Fibroblast of the conjunctiva (primary cell): Measurements from ENCODE around the gene VPS13A.

ENCODE experiments used
- DNase-seq: peaks from one replicate; pipeline ENCODE4 v3.0.0-alpha.2; 2010; ENCODE audit warnings: low read depth

VPS13A gene

DNA sequence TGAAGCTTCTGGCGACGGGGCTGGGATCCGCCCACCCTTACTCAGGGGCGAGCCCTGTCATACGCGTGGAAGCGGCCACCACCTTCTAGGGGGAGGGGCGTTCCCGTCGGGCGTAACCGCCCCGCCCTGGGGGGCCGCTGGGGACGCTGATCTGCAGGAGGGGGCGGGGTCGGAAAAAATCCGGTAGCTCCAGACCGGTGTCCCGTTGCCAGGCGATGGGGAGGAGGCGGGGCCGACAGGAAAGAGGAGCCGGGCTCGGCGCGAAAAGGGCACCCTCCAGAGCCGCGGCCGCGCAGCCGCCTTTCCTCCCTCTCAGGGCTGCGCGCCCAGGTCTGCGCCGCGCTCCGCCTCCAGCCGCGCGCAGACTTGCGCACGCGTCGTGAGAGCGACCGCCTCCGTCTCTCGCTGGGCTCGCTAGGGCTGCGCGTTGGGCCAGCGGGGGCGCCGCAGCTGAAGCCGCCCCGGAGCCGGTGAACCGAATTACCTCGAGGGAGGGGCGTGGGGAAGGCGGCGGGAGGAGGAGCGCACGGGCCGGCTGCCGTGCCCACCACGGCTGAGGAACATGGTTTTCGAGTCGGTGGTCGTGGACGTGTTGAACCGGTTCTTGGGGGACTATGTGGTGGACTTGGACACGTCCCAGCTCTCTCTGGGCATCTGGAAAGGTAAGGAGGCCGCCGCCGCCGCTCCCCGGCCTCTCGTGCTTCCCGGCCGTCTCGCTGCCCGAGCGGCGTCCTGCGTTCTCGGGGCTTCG is at the start of gene VPS13A:
Gene VPS13A (plus strand): TSS at position 392 of the 751 bp plus-strand sequence. CDS start 171 bp downstream, at position 563.
- DNase-seq = peak; percentile 77

DNA sequence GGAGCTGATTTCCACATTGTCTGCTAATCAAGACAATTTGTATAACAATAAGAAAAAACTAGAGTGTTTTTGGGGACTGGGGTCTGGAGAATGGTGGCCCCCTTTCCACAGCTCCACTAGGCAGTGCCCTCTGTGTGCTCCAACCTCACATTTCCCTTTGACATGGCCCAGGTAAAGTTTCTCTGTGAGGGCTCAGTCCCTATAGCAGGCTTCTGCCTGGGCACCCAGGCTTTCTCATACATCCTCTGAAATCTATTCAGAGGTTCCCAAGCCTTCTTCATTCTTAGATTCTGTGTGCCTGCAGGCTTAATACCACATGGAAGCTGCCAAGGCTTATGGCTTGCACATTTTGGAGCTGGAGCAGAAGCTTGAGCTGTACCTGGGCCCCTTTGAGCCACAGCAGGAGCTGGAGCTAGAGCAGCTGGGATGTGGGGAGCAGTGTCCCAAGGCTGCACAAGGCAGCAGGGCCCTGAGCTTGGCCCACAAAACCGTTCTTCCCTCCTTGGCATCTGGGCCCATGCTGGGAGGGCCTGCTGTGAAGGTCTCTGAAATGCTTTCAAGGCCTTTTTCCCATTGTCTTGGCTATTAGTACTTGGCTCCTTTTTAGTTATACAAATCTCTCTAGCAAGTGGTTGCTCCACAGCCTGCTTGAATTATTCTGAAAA is 49.1 kb upstream of the VPS13A start:
- no peak for DNase-seq

DNA sequence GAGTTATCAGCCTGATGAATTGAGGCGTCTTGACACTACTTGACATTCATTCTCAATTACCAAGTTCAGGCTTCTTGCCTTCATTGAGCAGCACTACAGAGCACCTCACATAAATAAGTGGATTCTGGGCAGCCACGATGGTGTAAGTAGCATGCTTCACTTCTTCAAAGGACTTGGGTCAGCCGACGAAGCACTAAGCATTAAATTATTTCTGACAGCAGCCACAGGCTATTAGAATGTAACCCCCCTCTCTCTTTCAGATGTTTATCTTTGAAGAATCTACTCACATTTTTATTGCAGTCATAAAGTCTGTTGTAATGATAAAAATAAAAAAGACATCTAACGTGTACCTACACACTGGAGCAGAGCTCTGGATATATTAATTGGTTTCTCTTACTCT is 45.9 kb upstream of the VPS13A start:
- no peak for DNase-seq

DNA sequence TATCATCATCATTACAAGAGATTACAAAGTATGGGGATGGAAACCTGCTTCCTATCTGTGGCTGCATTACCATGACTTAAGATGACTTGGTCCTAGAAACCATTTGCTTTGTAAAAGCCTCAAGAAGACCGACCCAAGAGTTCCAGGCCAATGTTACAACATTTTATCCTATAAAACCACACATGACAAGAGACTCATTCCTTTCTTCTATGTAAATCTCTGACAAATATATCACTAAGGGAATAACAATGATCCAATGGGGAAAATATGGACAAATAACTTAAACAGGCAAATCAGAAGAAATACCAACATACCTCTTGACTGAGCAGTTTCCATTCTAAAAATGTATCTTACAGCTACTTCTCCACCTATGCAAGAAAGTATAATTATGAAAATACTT is 44.3 kb upstream of the VPS13A start:
- DNase-seq = no peak

DNA sequence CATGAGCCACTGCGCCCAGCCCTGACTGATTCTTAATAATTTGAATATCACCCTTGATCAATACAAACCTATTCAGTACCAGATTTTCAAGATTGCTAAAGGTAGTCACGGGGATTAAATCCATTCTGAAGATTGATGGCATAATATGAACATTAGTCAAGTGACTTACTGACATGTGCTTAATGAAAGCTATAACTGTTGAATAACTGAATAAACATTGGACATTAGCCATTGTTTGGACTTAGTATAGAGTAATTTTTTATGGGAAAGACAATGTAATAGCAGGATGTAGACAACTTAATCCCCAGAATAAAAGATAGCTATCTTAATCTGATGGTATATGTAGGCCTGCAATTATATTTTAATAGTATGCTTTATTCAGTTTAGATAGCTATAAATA is 35.0 kb upstream of the VPS13A start:
- DNase-seq = no peak

DNA sequence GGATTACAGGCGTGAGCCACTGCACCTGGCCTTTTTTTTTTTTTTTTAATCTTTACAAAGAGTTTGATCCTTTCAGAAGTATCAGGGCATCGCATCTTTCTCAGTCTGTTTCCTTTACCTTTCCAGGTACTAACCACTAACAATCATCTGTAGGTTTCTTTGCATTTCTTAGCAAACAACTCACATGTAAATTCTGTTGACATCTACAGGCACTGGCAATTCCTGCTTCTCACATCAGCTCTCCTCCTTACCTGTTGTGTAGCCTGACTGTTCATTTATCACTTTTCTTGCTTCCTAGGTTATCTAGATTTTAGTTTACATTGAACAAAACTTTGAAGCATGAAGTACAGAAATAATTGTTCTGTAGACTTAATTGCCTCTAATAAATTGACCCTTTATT is 27.5 kb upstream of the VPS13A start:
- no peak for DNase-seq

DNA sequence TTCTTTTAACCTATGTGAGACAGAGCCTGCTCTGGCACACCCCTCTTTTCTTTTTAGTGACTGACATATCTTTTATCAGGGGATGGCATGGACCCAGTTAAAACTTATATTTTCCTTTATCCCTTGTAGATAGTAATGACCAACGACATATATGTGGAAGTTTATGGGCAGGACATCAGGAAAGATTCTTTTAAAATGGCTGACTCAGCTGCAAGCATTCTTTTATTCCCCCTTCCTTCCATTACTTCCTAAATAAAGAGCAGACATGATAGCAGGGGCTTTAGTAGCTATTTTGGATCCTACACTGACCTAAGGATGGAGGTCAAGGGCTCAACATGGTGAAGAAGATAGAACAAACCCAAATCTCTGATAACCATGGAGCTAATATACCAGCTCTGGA is 25.0 kb upstream of the VPS13A start:
- DNase-seq = no peak

DNA sequence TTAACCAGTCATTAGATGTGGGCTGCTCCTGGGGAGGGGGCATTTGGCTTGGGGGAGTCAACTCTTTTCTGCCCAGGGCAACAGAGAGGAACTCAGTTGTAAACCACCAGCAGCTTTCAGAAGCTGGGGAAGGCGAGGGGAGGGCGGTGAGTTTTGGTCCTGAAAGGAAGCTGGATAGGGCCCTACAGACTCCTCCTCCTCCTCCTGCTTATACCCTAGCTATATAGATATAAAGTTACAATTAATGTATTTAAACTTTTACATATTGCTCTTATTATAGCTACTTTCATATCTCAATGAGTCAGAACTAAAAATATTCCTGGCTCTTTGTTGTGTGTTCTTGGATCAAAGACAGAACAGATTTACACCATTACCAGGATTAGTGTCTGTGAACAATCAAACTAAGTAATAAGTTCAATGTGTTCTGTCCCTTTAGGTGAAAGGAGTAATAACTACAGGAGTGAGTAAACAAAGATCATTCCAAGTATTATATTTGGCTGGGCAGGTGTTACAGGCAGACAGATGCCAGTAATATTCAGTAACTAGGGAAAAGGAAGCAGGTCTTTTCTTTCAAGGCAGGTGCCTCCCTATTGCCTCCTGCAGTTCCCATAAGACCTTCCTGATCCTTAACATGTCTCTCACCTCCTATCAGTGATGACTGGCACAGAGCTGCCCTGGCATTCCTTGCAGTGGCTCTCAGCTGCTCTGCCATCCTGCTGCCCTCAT is 20.5 kb upstream of the VPS13A start:
- DNase-seq = no peak

DNA sequence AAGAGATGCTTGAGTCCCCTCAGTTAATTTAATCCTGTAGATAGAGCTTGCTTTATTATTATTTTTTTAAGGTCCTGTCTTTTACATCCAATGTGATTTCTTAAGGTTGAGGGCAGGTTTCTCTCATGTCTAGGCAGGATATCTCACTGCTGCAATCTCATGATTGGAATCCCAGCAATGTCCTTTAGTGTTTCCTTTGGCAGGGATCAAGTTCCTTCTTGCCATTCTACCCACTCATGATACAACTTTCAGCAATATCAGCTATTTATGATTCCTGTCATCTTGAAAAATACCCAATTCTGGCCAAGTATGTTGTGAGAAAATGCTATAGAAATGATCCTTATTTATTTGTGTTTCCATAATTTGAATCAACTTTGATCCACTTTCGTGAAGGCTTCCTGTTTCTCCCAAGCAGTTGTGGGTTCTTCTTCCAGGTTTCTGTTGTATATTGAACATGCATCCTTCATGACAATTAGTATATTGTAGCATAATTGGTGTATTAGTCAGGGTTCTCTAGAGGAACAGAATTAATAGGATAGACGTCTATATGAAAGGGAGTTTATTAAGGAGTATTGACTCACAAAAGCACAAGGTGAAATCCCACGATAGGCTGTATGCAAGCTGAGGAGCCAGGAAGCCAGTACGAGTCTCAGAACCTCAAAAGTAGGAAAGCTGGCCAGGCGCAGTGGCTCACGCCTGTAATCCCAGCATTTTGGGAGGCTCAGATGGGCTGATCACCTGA is 18.4 kb upstream of the VPS13A start:
- no peak for DNase-seq

DNA sequence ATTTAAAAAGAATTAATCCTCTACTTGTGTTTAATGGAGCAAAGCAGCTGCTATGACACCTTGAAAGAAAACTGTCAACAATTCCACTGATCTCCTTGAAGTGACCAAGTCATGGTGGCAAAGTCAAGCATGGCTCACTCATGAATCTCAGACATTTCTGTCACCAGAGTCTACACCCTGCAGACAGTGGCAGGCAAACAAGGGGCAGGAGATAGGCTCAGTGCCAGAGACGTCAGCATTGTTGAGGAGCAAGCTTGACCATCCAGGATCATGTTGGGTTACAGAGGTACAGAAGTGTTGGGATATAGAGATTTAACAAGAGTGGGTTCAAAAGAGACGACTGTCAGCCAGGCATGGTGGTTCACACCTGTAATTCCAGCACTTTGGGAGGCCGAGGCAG is 16.1 kb upstream of the VPS13A start:
- DNase-seq = no peak

DNA sequence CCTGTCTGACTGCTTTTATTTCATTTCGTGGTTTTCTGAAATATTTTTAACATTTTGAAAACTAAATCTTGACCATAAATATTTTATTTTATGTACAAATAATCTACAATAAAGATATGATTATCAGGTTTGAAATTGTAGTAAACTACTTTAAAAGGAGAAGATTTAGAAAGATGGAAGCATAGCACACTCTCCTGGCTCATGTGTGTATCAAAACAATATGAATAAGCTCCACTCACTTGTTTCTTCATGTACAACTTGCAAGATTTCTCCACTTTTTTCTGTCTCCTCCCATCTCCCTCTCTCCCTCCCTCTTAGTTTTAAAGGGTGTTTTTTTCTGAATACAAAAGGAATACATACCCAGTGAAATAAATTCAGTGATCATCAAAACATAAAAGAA is 15.4 kb upstream of the VPS13A start:
- no peak for DNase-seq

DNA sequence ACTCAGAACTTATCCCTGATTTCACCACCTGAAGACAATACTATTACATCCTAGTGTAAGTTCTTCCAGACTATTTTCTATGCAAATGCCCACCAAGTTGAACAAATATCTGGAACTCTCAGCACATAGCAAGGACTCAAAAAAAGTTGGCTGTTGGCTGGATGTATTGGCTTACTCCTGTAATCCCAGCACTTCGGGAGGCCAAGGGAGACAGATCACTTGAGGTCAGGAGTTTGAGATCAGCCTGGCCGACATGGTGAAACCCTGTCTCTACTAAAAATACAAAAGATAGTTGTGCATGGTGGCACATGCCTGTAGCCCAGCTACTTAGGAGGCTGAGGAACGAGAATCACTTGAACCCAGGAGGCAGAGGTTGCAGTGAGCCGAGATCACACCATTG is 15.0 kb upstream of the VPS13A start:
- no peak for DNase-seq

DNA sequence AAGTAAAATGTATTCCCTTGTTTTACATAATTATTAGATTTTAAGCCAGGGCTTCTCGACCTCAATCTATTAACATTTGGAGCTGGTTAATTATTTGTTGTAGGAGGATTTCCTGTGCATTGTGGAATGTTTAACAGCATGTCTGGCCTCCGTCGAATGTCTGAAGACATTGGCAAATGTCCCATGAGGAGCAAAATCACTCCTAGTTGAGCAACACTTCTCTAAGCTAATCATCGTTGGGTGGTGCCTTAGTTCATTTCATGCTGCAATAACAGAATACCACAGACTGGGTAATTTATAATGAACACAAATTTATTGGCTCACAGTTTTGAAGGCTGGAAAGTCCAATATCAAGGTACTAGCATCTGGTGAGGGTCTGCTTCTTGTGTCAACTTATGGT is 13.4 kb upstream of the VPS13A start:
- DNase-seq = peak; percentile 40

DNA sequence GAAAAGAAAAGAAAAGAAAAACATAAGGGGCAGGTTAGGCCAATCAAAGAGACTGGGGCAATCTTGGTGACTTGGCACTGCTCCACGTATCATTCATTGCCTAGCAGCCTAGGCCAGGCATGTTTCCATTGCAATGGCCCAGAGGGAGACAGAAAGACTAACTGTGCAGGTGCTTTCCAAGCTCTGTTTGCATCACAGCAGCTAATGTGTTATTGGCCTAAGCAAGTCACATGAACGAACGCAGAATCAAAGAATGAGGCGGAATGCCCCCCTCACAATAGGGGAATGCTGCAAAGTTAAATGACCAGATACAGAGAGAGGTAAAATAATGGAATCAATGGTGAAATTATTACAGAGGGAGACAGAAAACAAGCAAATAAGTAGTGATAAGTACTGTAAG is 11.1 kb upstream of the VPS13A start:
- DNase-seq = no peak

DNA sequence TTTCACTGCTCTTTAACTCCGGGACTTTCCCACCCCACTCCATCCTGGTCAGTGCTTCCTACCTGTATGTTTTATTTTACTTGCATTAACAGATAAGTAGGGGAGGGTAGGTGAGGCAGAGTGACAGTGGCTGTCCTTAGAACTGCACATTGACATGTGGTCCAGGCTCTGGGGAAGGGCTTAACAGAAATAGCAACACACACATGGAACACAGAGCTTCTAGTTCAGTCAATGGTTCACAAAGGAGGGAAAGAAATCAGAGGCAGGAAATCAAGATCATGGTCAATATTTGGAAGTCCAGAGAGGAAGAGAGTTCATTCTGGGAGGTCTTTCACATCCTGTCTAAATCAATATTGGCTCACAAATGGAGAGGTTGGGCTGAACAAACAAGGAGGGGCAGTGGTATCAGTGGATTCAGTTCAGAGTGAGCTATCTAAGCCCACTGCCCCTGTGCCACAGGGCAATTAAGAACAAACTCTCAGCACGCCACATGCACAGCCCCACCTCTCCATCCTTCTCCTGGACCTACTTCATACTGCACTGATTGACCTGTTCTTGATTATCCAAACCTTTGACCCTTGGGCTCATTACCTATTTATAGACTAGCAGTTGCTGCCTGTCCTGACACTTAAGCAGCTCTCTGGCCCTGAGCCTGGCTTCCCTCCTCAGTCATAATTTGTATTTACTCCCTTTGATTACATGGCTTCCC is 6.2 kb upstream of the VPS13A start:
- no peak for DNase-seq

DNA sequence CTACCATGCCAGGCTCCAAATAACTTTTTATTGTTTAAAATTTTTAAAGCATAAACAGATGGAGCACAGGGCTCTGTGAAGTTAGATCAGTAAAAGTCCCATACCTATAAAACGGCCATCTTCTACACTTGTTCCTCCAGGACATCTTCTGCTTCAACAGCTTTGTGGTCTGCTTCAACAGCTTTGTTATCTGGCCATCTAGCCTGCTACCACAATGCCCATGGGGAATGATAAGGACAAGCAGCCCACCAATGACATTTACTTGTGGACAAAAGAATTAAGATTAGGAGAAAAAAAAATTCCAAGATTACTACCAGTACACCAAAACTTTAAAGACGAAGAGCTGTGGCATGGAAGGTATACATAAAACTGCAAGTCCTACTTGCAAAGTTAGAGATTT is 2.2 kb upstream of the VPS13A start:
- DNase-seq = no peak

DNA sequence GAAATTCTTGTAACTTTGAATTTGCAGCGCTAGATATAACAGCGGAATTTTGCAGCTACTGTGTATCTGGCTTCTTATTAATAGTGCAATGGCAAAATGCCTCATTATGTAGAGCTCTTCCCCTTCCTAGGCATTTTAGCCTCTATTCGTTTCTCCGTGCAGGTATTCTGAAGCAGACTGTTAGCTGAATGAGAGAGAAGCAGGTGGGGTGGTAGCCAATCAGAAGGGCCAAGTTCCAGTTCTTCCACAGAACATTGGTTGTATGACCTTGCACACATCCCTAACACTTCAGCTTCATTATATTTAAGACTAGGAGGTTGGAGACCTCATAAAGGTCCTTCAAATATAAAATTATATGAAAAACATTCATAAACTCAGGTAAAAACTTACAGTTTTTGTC is 1.2 kb upstream of the VPS13A start:
- DNase-seq = no peak

DNA sequence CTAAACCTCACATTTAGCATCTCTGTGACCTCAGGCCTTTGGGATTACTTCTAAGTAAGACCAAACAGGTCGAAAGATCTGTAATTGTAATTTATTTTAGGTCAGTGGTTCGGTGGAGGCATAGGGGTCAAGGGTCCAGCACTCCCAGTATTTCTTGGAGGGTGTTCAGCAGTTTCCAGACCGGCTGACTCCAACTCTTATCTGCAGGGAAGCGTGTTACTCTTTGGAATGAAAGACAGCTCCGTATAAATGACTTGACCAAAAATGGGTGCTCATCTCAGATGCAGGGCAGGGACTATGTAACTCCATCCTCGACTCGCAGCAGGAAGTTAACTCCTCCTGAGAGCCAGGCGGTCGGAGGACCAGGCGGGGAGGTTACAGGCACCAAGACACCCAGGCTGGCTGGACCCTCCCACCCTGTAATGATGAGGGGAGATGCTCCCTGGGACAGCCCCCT is 620 bp upstream of the VPS13A start:
- no peak for DNase-seq

DNA sequence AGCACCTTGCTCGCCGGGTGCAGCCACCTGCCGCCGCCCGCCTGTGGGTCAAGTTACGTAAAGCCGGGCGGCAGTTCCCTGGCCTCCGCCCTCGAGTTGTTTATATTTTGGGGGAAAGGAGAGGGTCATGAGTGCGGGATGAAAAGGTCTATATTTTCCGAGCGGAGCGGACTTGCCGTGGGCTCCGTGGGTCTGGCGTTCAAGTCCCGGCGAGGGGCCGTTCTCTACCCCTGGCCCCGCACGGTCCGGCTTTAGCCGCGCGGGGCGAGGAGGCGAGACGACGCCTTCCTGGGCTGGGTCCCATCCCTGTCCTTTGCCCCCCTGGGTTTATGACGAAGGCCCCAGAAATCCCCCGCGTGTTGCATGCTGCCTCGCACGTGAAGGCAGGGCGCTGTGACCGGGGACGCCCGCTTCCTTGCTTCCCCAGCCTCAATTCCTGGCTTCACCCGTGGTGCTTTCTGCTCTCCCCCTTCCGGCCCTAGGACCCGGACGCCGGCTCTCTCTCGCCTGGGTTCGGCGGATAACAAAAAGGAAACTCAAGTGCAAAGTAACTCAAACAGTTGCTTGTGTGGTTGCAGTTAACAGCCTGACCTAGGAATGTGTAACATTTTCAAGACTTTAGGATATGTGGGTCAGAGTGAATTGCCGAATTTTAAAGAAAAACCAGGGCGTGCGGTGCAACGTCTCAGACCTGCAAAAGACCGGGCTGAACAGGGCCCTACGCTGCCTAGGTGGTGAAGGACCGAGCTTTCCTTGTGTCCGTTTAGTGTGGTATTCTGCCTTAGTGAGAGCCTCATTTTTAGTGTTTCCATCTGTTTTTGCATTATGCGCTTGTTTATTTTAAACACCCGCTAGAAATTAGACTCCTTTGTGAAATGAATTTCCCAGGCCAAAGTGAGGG is 810 bp downstream of the VPS13A start:
- no peak for DNase-seq

DNA sequence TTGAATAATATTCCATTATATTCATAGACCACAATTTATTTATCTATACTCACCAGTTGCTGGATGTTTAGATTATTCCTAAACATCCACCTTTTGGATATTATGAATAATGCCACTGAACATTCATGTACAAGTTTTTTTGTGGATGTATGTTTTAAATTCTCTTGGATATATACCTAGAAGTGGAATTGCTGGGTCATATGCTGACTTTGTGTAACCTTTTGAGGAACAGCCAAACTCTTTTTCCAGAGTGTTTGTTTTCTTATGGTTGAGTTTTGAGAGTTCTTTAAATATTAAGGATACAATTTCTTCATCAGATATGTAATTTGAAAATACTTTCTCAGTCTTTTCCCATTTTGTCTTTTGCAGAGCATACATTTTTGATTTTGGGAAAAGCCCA is 2.7 kb downstream of the VPS13A start:
- DNase-seq = no peak

DNA sequence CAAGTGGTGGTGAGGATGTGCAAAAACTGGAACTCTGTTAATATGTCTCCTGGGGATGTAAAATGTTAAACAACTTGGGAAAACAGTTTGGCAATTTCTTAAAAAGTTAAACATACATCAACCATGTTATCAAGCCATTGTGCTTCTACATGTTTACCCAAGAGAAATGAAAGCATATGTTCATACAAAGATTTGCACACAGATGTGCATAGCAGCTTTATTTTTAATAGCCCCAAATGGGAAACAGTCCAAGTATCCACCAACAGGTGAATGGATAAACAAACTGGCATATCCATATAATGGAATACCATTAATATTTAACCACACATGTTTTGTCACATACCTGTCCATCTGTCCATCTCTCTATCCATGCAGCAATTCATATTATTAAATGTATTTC is 6.2 kb downstream of the VPS13A start:
- DNase-seq = no peak
